NOMO-1 treated with DMSO at 0.1 percent for 48 hours (cell line): ENCODE data around the gene KDM5B.
"Not testable (repeated sequence)": the region's sequence is repeated elsewhere in the genome, so short reads cannot be mapped to it uniquely, and the experiment has no call there.

Experiments
- DNase-seq: peaks from one replicate; lab custom pipeline; 2025; ENCODE audit not compliant: unreplicated experiment; lab: John Stamatoyannopoulos, UW

The KDM5B gene

DNA sequence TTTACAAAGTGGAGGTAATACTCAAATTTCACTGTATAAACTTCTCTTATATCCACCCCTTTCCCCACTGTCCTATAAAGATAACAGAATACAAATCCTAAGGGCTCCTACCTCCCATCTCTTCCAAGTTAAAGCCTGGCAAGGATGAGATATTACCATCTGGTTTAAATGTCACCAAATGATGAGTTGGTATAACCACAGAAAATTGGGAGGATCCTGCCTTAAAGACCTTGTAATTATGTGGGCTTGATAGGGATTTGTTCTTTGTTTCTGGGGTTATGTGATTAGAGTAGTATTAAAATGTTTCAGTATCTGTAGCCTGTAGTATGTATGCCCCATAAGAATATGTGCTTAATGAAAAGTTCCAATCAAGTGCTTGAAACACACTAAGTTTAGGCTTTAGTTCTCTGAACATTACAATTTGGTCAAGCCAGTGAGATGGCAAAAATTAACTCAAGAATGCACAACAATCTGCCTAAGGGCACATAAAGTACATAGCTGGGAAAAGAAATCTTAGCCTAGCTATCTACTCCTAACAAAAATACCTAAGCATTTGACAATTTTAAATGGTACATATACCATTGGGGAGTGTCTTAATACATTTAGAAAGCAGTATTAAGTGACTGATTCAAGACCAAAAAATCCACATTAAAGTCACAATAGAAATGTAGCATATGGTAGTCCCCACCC is 14.0 kb downstream of the KDM5B start:
- DNase-seq: no peak

DNA sequence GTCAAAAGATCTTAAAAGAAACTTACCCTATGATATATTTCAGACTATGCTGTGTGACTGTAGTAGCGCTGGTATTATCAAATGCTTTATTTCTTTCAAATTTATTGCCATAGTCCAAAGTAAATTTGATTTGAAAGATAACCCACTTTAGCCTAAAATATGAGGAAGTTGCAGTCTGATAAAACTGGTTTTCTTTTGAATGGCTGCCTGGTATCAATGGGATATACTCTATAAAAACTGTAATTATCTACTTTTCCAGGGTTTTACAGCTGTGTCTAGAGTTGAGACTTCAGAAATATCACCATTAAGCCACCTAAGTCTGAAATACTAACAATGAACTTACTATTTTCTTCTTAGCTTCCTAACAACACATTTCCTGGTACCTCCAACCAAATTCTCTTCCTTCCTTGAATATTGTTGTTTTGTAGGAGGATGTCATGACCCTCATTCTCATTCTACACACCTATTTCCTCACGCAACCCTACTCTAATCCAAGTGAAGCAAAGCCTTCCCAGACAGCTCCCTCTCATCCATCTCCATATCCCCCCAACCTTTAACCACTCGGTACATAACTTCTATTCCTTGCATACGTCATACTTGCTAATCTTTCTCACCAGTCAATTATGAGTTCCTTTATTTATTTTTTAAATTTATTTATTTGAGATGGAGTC is 17.0 kb downstream of the KDM5B start:
- no peak for DNase-seq

GRCh38 chr1:202788800-202789199 is 19.4 kb downstream of the KDM5B start:
- no peak for DNase-seq

DNA sequence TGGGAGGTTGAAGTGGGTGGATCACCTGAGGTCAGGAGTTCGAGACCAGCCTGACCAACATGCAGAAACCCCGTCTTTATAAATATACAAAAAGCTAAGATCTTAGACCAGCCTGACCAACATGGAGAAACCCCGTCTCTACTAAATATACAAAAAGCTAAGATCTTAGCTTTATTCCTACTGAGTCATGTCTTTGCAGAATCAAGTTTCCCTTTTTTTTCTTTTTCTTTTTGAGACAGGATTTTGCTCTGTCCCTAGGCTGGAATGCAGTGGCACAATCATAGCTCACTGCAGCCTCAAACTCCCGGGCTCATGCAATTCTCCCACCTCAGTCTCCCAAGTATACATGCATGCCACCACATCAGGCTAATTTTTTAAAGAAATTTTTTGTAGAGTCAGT is 21.4 kb downstream of the KDM5B start:
- DNase-seq: no peak

DNA sequence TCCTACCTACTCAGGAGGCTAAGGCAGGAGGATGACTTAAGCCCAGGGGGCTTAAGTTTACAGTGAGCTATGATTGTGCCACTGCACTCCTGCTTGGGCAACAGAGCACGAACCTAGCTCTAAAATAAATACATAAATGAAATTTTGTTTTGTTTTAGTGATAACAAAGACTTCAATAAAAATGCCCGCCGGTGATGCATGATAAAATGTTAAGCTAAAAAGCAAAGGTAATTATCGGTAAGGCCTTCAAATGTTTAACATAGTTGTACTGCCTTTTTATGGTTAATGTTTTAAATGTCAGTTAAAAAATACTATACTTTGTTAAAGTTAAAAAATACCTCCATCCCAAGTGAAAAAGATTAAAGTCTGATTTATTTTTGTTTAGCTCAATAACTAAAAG is 27.0 kb downstream of the KDM5B start:
- no peak for DNase-seq

DNA sequence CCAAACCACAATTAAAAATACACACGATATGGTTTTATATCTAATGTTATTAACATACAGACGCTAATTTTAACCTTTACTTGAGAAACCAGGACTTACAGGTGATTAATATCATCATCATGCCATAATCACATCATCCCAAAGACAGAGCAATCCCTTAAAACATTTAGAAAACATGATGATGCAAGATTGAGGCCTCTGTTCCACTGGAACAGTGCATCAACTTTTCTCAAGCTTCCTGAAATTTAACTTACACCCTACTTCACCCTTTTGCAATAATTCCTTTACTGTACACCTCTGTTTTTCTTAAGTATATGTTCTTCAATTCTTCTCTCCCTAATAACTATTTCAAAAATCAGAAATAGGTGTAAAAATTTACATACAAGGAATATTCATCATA is 38.1 kb downstream of the KDM5B start:
- DNase-seq: no peak

DNA sequence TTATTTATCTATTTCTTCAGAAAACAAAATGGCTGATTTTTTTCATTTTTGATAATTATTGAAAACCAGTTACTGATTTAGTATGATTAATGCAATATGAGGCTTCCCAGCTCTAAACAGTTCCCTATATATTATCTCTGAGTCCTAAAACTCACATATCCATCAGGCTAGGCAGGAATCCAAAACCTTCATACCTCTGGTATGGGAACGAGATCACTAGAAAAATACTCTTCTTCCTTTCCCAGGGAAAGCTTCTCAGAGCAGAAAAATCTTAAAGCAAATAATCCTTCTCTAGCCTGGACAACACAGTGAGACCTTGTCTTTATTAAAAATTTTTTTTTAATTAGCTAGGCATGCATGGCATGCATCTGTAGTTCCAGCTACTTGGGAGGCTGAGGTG is 42.5 kb downstream of the KDM5B start:
- DNase-seq: no peak

DNA sequence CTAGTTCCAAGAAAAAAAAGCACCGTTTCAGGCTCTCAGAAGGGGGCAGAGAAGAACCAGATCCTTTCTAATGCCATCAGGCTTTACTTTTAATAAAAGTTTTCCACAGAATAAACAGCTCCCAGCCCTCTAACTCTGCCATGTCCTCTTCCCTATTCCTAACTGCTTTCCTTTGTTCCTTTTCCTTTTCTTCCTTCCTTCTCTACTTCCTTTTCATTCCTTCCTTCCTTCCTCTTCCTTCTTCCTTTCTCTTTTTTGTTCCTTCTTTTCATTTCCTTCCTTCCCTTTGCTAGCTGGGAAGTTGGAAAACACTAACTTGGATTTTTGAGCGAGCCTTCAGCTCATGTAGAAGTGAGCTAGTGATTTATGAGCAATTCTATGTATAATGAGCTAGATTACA is 46.2 kb downstream of the KDM5B start:
- DNase-seq: no peak

DNA sequence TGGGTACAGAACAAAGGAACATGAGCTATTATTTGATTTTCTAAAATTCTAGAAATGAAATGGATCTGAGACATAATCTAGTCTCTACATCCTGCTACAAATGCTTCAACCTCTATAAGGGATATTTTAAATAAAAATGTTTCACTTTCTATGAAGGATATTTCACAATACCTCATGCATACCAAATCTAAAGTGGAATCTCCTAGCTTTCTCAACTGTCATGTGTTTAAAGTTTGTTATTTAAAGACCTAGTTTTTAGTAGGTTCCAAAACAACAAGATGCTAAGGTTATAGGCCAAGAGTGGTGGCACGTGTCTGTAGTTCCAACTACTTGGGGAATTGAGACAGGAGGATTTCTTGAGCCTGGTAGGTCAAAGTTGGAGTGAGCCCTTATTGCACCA is 47.6 kb downstream of the KDM5B start:
- no peak for DNase-seq

DNA sequence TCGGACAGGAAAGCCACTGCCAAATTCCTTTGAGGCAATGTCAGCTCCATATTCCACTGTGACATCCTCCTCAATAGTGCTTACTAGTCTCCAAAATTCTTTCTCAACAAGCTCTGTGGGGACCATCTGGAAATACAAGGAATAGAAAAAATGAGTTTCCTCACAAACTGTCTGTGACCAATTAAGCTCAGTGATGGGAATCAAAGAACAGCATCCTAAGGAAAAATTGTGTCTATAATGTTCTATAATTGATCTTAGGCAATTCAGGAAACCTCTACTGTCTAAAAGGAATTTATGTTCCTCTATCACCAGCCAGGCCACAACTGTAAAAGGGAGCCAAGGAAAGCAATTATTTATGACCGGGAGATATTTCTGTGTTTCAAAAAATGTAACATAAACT is 51.8 kb downstream of the KDM5B start:
- no peak for DNase-seq

DNA sequence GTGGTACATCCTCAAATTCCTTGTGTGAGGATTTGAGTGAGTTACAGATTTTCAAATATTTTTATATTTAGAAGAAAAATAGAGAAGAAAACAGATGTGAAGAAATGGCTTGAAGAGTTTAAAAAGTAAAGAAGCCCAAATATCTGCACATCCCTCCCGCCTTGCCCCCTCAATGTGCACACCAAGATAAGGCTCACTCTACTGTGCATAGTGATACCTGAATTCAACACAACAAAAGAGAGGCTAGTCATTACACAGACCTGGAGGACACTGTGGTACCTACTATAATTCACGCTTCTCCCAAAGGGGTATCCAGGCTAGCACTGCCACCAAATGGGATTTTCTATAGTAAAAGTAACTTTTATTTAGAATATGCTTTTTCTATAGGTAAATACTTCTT is 53.9 kb downstream of the KDM5B start:
- DNase-seq: no peak

GRCh38 chr1:202752774-202753173 is 55.4 kb downstream of the KDM5B start:
- peak; percentile 64 for DNase-seq

GRCh38 chr1:202750761-202751160 is 57.5 kb downstream of the KDM5B start:
- DNase-seq: no peak

- no peak for DNase-seq
These were observed 58.2 kb downstream of the KDM5B start for GRCh38 chr1:202750024-202750423.

GRCh38 chr1:202745323-202745888 is 62.8 kb downstream of the KDM5B start:
- no peak for DNase-seq

GRCh38 chr1:202744770-202745169 is 63.5 kb downstream of the KDM5B start:
- DNase-seq: not testable (repeated sequence)

DNA sequence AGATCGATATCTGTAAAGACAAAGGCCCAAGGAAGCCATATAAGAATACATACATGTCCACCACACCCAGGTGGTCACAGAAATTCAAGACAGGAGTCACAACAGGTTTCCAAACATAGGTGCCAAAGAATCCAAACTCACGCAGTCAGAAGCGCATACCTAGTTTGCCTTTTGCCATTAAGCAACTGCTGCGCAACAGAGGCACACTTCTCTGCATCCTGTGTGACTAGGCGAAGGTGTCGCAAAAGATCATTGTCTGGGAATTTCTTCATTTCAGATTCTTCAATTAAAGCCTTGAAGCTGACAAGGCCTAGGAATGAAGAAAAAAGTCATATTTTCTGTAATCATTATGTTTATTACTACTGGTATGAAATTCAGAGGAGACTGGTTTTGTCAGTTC is 65.7 kb downstream of the KDM5B start:
- DNase-seq: no peak

DNA sequence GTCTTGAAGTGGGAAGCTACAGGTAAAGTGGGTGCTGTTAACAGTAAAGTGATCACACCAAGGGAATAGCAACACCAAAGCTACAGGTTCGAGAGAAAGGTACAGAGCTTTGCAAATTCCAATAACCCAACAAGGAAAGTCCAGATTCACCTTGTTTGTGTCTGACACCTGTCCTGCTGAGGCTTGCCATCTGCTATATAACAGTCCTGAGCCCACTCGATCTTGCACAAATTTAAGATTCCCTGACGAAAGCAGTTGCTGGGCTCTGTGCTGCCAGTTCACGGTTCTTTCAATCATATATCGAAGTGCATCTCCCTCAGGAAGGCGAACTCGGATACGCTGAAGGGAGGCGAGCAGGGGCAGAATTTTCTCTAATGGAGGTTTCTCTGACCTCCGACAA is 75.0 kb downstream of the KDM5B start:
- DNase-seq: no peak

DNA sequence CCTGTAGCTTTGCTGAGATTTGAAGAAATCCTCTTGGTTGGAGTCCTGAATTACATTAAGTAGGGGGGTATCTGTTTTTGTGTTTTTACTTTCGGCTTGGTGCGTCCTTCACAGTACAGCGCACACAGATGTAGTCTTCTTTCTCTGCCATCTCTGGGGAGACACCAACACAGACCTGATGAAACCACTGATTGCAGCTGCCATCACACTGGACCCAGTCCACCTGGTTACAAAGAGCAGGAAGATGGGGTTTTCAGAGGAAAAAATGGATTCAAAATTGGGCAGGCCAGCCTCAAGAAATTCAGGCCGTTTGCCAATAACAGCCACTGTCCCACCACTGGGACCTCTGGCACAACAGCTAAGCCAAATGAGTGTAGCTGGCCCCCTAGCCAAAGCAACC is 79.3 kb downstream of the KDM5B start:
- DNase-seq: no peak

GRCh38 chr1:202725526-202725925 is 82.7 kb downstream of the KDM5B start:
- no peak for DNase-seq

DNA sequence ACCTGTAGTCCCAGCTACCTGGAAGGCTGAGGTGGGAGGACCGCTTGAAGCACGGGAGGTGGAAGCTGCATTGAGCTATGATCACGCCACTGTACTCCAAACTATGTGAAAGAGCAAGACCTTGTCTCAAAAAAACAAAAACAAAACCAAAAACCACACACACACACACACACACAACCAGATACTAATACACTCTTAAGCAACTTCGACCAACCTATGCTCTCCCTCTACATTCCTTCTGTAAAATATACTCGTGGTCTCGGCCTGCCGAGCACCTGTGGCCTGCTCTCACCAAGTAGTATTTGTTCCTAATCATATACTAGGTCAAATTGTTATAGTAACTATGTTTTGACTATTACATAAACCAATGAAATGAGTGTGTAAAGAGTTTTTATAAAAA is 84.5 kb downstream of the KDM5B start:
- DNase-seq: no peak

DNA sequence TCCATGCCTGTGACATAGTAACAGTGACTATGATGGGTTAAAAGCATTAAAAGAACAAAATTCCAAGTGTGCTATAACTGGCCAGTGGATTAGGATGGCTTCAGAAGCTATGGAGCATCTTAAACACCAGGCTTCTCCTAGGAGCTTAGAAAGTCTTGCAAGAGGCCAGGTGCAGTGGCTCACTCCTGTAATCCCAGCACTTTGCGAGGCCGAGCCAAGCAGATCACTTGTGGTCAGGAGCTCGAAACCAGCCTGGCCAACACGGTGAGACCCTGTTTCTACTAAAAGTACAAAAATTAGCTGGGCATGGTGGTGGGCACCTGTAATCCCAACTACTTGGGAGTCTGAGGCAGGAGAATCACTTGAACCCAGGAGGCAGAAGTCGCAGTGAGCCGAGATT is 85.2 kb downstream of the KDM5B start:
- not testable (repeated sequence) for DNase-seq

GRCh38 chr1:202716654-202717053 is 91.6 kb downstream of the KDM5B start:
- DNase-seq: no peak
